HG02870 (cell line): ENCODE data around the gene LRRC4C.

Experiments
- ATAC-seq: cut with Tn5 transposase; IDR thresholded peaks from one replicate; pipeline ENCODE4 v1.9.1; 2021; ENCODE audit warnings: mild to moderate bottlenecking, moderate library complexity; ENCODE audit not compliant: unreplicated experiment

Gene LRRC4C

GRCh38 chr11:41267451-41267850 is 192.0 kb downstream of the LRRC4C start:
- ATAC-seq = no peak

- no peak for ATAC-seq
Measured at GRCh38 chr11:41256041-41256440, 203.4 kb downstream of the LRRC4C start.

GRCh38 chr11:41254966-41255365 is 204.5 kb downstream of the LRRC4C start:
- ATAC-seq = no peak

- no peak for ATAC-seq
Measured at GRCh38 chr11:41250408-41250935, 209.0 kb downstream of the LRRC4C start.

GRCh38 chr11:41247621-41248020 is 211.8 kb downstream of the LRRC4C start:
- no peak for ATAC-seq

- no peak for ATAC-seq
Measured at GRCh38 chr11:41246399-41246745, 213.1 kb downstream of the LRRC4C start.

GRCh38 chr11:41245704-41246398 is 213.6 kb downstream of the LRRC4C start:
- ATAC-seq = no peak

GRCh38 chr11:41245184-41245583 is 214.3 kb downstream of the LRRC4C start:
- no peak for ATAC-seq

GRCh38 chr11:41237382-41237781 is 222.1 kb downstream of the LRRC4C start:
- no peak for ATAC-seq

GRCh38 chr11:41235668-41236067 is 223.8 kb downstream of the LRRC4C start:
- no peak for ATAC-seq

GRCh38 chr11:41225856-41226633 is 233.4 kb downstream of the LRRC4C start:
- no peak for ATAC-seq

- ATAC-seq = no peak
Measured at GRCh38 chr11:41222236-41222635, 237.2 kb downstream of the LRRC4C start.

- ATAC-seq = no peak
Measured at GRCh38 chr11:41206388-41206787, 253.1 kb downstream of the LRRC4C start.

GRCh38 chr11:41201156-41201555 is 258.3 kb downstream of the LRRC4C start:
- peak; percentile 58 for ATAC-seq

GRCh38 chr11:41190437-41191082 is 268.9 kb downstream of the LRRC4C start:
- no peak for ATAC-seq

GRCh38 chr11:41189701-41190436 is 269.6 kb downstream of the LRRC4C start:
- ATAC-seq = no peak

GRCh38 chr11:41177791-41178190 is 281.7 kb downstream of the LRRC4C start:
- no peak for ATAC-seq

GRCh38 chr11:41175304-41175972 is 284.0 kb downstream of the LRRC4C start:
- no peak for ATAC-seq

- ATAC-seq = no peak
Measured at GRCh38 chr11:41146326-41146725, 313.1 kb downstream of the LRRC4C start.

GRCh38 chr11:41145420-41145819 is 314.0 kb downstream of the LRRC4C start:
- no peak for ATAC-seq
